Spleen (tissue), 11 donors: ENCODE measurements around the gene UBR4. TPM values are rescaled to one million over a fixed set of nuclear protein-coding genes. Genes with fewer than 3 reads are reported as not detected.

Source experiments
- DNase-seq: peaks from one replicate; pipeline ENCODE4 v3.0.0-alpha.2; 2020
- H3K27ac ChIP-seq, 8 donors: fragments of 200-600 bp; sonication (generic) in 7 of 8; 1 replicate in 4 of 8; 2 replicates in 4 of 8; pipeline versions ENCODE4 v1.5.0 to v1.8.0; 2016 to 2021; ENCODE audit warnings: inconsistent platforms in 4 of 8, mild to moderate bottlenecking in 4 of 8, moderate library complexity in 1 of 8
- H3K27me3 ChIP-seq, 7 donors: fragments of 200-600 bp; sonication (generic) in 6 of 7; replicated peaks in 1 of 7; 1 replicate in 4 of 7; 2 replicates in 3 of 7; pipeline versions ENCODE4 v1.5.0 to v1.8.0; 2016 to 2021; ENCODE audit warnings: inconsistent platforms in 3 of 7, mild to moderate bottlenecking in 1 of 7
- H3K36me3 ChIP-seq, 6 donors: fragments of 200-600 bp; sonication (generic) in 5 of 6; 1 replicate in 4 of 6; 2 replicates in 2 of 6; pipeline versions ENCODE4 v1.5.0 to v1.8.0; 2016 to 2021; ENCODE audit warnings: inconsistent platforms in 2 of 6
- H3K4me1 ChIP-seq, 6 donors: fragments of 200-600 bp; sonication (generic) in 5 of 6; 1 replicate in 3 of 6; 2 replicates in 3 of 6; pipeline versions ENCODE4 v1.5.0 to v1.8.0; 2016 to 2021; ENCODE audit warnings: inconsistent platforms in 3 of 6
- H3K4me3 ChIP-seq, 8 donors: fragments of 200-600 bp; sonication (generic) in 7 of 8; 1 replicate in 4 of 8; 2 replicates in 4 of 8; pipeline versions ENCODE4 v1.5.0 to v1.8.0; 2016 to 2021; ENCODE audit warnings: inconsistent platforms in 4 of 8, mild to moderate bottlenecking in 4 of 8, moderate library complexity in 2 of 8
- H3K9me3 ChIP-seq, 8 donors: fragments of 200-600 bp; sonication (generic) in 7 of 8; 1 replicate in 4 of 8; 2 replicates in 4 of 8; pipeline versions ENCODE4 v1.5.0 to v1.8.0; 2016 to 2021; ENCODE audit warnings: inconsistent platforms in 4 of 8
- CTCF ChIP-seq, 11 experiments: fragments of 200-600 bp in 7 of 11; fragments of 450-650 bp in 4 of 11; sonication (generic) in 4 of 11; IDR thresholded peaks in 8 of 11; conservative IDR thresholded peaks in 3 of 11; 1 replicate in 7 of 11; 2 replicates in 4 of 11; pipeline versions ENCODE4 v1.4.0 to v1.8.0; 2016 to 2021; ENCODE audit warnings: antibody characterized with exemption in 11 of 11, inconsistent platforms in 4 of 11, mild to moderate bottlenecking in 1 of 11
- POLR2A ChIP-seq, 3 donors: fragments of 450-650 bp; IDR thresholded peaks; one replicate each; pipeline ENCODE4 v1.5.1; 2017; ENCODE audit warnings: antibody characterized with exemption in 3 of 3, mild to moderate bottlenecking in 1 of 3
- POLR2AphosphoS5 ChIP-seq, 3 donors: sonication (generic); formaldehyde crosslinking; IDR thresholded peaks; one replicate each; pipeline ENCODE4 v1.5.1; 2017; ENCODE audit warnings: antibody characterized with exemption in 3 of 3
- WGBS, 5 donors: extraction: QIAGEN DNeasy Blood & Tissue Kit in 3 of 5; methylation state at CpG; one replicate each; pipeline versions ENCODE4 v1.1.5 to v1.1.7; 2013 to 2018; 5-methylcytosine and 5-hydroxymethylcytosine counted together
- intact Hi-C: fragments of 100-400 bp; cut with DNase I; formaldehyde crosslinking; loops from one replicate; pipeline ENCODE4 v1.15.0; 2023; ENCODE audit warnings: low total_unique reads
- polyA plus RNA-seq, 3 donors: library from polyadenylated mRNA; stranded (reverse); fragments of 200-250 nt; gene quantifications; one replicate each; pipeline ENCODE4 v1.2.1, GENCODE V29; 2013
- total RNA-seq, 7 donors: library from RNA; depleted of rRNA in 3 of 7; stranded (reverse); fragments of >200 nt in 3 of 7; fragmentation: NEBNext Ultra II Directional in 4 of 7; extraction: Animal tissue kit (Norgen Biotek cat#: 25700) in 4 of 7; gene quantifications; one replicate each; pipeline versions ENCODE4 v1.1.0 to v1.2.1, GENCODE V29; 2016 to 2021
- donor health status: healthy with polysubstance abuse.
- donor health status: DM: no; HTN: no; CAD: no; lungs with moderate emphysema.
- donor health status: DM: no; HTN: no; CAD: no.
- donor health status: Bipolar disorder and iron deficiency.
- donor health status: healthy.
- donor health status: DM: no; HTN: no; CAD: no.
- donor health status: DM: yes; HTN: yes; CAD: no.

Gene UBR4
- total and polyA plus RNA-seq, 10 donors, result 72.5 to 184 (median 149) TPM

DNA sequence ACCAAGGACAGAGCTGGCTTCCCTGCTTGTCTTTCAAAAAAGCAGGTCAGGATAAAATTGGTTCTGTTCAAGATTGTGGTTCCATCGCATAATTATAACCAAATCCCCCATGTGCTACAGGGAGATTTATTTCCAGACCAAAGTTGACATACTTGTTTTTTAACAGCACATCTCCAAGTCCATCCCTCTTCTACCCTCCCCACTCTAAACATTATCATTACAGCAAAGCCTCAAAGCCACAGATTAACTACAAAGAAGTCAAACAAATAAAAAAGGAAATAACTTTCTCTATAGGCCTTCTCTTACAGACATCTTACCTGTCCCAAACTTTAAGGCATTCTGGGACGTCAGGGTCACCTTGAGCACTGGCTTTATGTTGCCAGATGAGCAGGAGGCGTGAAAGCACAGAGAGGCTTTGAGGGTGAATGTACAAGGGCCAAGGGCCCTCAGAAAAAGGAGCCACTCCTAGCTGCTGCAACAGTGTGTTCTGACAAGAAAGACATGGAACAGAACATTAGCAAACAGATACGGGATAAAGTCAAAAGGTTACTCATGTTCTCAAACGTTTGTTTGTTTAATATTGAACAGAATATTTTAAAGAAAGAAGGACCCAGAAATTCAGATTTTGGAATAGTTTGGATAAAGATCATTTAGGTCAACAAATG is 31.2 kb downstream of the UBR4 start:
- no peaks in the 10 kb centered on the region for H3K27me3 ChIP-seq
- H3K4me3 ChIP-seq, result no peak overlapping the region
- intact Hi-C loops, result no loop called here
- peaks cover 0 to 16% (median 6%) of the 10 kb centered on the region in 6 donors for H3K4me1 ChIP-seq
- H3K9me3 ChIP-seq, result no peaks in the 10 kb centered on the region
- DNase-seq, result no peak
- peak overlapping the region in 1 of 8 donors; percentile 19 for H3K27ac ChIP-seq
- TF ChIP-seq CTCF (IDR thresholded peaks at IDR 0.05 in 8 of 11, conservative IDR thresholded peaks at IDR 0.05 in 3 of 11) (no peak), POLR2AphosphoS5 (IDR thresholded peaks at IDR 0.05) (no peak), POLR2A (IDR thresholded peaks at IDR 0.05) (no peak)
- WGBS, 5 donors, result 77 to 88% (median 85%) methylated on average over 5 of the region's 5 CpGs
- H3K36me3 ChIP-seq, result peaks cover 6 to 100% (median 82%) of the 10 kb centered on the region in 6 donors

- Histone ChIP-seq H3K4me3 (no peak overlapping the region), H3K27ac (no peak overlapping the region), H3K27me3 (no peaks in the 10 kb centered on the region), H3K4me1 (peaks cover 0 to 16% (median 6%) of the 10 kb centered on the region in 6 donors), H3K9me3 (no peaks in the 10 kb centered on the region), H3K36me3 (peaks cover 8 to 100% (median 82%) of the 10 kb centered on the region in 6 donors)
- intact Hi-C loops, result no loop called here
- WGBS, 5 donors, result 91 to 100% (median 94%) methylated on average over 2 of the region's 2 CpGs
- TF ChIP-seq POLR2AphosphoS5 (IDR thresholded peaks at IDR 0.05), result no peak
- TF ChIP-seq CTCF (IDR thresholded peaks at IDR 0.05 in 8 of 11, conservative IDR thresholded peaks at IDR 0.05 in 3 of 11), result no peak
- TF ChIP-seq POLR2A (IDR thresholded peaks at IDR 0.05), result no peak
- no peak for DNase-seq
Measured at GRCh38 chr1:19177811-19178210, 32.3 kb downstream of the UBR4 start.

DNA sequence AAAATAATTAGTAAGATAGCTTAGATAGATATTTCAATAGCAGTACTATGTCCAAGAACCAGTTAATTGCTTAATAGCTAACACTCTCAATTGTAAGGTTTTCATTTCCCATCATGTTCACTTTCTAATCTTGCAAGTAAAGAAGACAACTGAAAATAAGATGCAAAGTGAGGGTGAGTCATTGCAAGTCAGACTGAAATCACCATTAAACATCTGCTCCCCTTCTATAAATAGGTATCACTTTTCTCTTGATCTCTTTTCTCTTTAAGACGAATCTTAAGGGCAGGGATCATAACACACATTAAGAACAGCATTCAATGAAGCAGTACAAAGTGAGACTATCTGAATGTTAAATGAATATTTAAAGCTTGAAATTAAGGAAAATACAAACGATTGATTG is 40.4 kb downstream of the UBR4 start:
- Histone ChIP-seq H3K36me3 (peaks cover 12 to 100% (median 99%) of the 10 kb centered on the region in 6 donors), H3K27ac (no peak overlapping the region), H3K4me1 (no peaks in the 10 kb centered on the region), H3K4me3 (no peak overlapping the region), H3K27me3 (no peaks in the 10 kb centered on the region), H3K9me3 (no peaks in the 10 kb centered on the region)
- no peak for DNase-seq
- TF ChIP-seq POLR2AphosphoS5 (IDR thresholded peaks at IDR 0.05) (no peak), POLR2A (IDR thresholded peaks at IDR 0.05) (no peak), CTCF (IDR thresholded peaks at IDR 0.05 in 8 of 11, conservative IDR thresholded peaks at IDR 0.05 in 3 of 11) (no peak)
- 66 to 77% (median 72%) methylated on average over 2 of the region's 2 CpGs for WGBS, 5 donors
- intact Hi-C loops, result no loop called here

DNA sequence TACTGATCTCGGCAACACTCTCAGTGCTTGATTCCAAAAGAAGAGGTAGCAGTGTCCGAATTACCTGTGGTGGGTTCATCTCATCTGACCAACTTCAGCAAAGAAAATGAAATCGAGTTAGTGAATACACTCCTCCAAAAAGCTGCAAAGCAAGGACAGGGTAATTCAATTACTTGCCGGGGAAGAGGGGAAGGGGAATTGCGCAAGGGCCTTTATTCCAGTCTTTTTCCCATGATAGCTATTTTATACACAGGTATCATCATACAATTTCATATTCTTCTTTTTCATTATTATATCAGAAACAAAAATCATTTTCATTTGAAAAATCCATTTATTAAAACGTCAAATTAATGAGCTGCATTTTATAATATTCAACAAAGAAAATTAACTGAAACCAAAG is 42.9 kb downstream of the UBR4 start:
- Histone ChIP-seq H3K4me3 (no peak overlapping the region), H3K4me1 (no peaks in the 10 kb centered on the region), H3K27me3 (no peaks in the 10 kb centered on the region), H3K27ac (no peak overlapping the region), H3K36me3 (peaks cover 8 to 100% (median 99%) of the 10 kb centered on the region in 6 donors), H3K9me3 (no peaks in the 10 kb centered on the region)
- intact Hi-C loops, result no loop called here
- TF ChIP-seq POLR2AphosphoS5 (IDR thresholded peaks at IDR 0.05) (no peak), POLR2A (IDR thresholded peaks at IDR 0.05) (no peak), CTCF (IDR thresholded peaks at IDR 0.05 in 8 of 11, conservative IDR thresholded peaks at IDR 0.05 in 3 of 11) (no peak)
- WGBS, 5 donors, result 91 to 97% (median 94%) methylated on average over 6 of the region's 6 CpGs
- no peak for DNase-seq
